ENCODE measurements around the gene FBXO21. TPM values are rescaled to one million over a fixed set of nuclear protein-coding genes. Genes with fewer than 3 reads are reported as not detected.

The FBXO21 gene
- total and polyA plus RNA-seq, 2 donors (not counting 1 experiment from before 2014, with no cell fraction given): 31.3 to 81.3 TPM

DNA sequence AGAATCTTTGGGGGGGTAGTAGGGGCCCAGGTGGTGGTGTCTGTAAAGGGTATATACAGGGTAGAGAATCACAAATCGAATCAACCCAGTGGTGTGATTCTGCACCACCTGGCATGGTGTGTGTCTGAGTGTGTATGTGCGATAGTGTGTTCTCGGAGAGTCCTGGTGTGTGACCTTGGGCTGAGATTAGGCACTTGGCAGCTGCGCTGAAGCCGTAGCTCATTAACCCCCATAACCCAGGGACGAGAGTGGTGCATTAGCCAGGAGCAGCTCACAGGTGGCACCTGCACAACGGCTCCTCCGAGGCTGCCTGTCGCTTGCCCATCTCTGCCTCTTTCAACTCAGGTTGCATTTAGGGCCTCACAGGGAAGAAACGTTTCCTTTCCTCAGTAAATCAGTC lies 75.5 kb downstream of the FBXO21 start:
- H3K79me2 ChIP-seq (ENCODE audit: control insufficient read depth, insufficient read depth, low read length): no peaks in the 10 kb centered on the region
- no peaks in the 10 kb centered on the region for H4K20me1 ChIP-seq (ENCODE audit: control insufficient read depth, extremely low read depth, insufficient read depth, low read length)
- no peaks in the 10 kb centered on the region for H3K36me3 ChIP-seq (ENCODE audit: control insufficient read depth, insufficient read depth, low read length)
- H3K9me3 ChIP-seq (ENCODE audit: control insufficient read depth, insufficient read depth, low read depth, low read length): no peaks in the 10 kb centered on the region
- no peaks in the 10 kb centered on the region for H3K27me3 ChIP-seq (ENCODE audit: control insufficient read depth, insufficient read depth, low read length)
- TF ChIP-seq EZH2 (IDR thresholded peaks at IDR 0.05; ENCODE audit: low read length, missing control alignments): no peak
- TF ChIP-seq, protein P1, sequence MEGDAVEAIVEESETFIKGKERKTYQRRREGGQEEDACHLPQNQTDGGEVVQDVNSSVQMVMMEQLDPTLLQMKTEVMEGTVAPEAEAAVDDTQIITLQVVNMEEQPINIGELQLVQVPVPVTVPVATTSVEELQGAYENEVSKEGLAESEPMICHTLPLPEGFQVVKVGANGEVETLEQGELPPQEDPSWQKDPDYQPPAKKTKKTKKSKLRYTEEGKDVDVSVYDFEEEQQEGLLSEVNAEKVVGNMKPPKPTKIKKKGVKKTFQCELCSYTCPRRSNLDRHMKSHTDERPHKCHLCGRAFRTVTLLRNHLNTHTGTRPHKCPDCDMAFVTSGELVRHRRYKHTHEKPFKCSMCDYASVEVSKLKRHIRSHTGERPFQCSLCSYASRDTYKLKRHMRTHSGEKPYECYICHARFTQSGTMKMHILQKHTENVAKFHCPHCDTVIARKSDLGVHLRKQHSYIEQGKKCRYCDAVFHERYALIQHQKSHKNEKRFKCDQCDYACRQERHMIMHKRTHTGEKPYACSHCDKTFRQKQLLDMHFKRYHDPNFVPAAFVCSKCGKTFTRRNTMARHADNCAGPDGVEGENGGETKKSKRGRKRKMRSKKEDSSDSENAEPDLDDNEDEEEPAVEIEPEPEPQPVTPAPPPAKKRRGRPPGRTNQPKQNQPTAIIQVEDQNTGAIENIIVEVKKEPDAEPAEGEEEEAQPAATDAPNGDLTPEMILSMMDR (conservative IDR thresholded peaks at IDR 0.05 in 1 of 2, IDR thresholded peaks at IDR 0.05 in 1 of 2; ENCODE audit: low read depth in 1 of 2, low read length in 2 of 2): no peak
- no peak overlapping the region for H3K4me2 ChIP-seq (ENCODE audit: extremely low read depth, insufficient read depth, low read length)
- H3K4me1 ChIP-seq (ENCODE audit: control insufficient read depth, extremely low read depth, insufficient read depth, low read length): no peaks in the 10 kb centered on the region
- no peak for DNase-seq (ENCODE audit: low read depth in 2 of 2)
- H2AFZ ChIP-seq (ENCODE audit: low read length): no peak overlapping the region
- H3K4me3 ChIP-seq (replicated peaks in 1 of 4; ENCODE audit: control extremely low read depth in 1 of 4, insufficient read depth in 1 of 4, low read depth in 3 of 4, low read length in 4 of 4): no peak overlapping the region
- H3K9ac ChIP-seq (ENCODE audit: insufficient read depth, low read length): no peak overlapping the region
- no peak overlapping the region for H3K27ac ChIP-seq (ENCODE audit: insufficient read depth, low read length)

DNA sequence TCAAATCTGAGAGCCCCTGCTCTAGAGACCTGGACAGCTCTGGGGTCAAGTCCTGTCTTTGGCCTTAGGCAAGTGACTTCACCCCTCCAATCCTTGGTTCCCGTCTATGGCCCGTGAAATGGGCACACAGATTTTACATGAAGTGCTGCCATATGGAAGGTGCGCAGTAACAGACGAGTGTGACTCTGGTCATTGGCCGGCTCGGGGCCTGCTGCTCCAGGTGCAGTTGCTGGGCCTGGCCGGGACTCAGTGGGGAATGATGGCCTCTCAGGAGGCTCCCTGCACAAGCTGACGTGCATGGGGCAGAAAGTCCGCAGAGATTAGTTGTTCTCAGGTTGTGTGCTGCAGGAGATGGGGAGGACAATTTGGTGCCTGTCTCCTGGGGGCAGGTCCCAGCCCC lies 77.0 kb downstream of the FBXO21 start:
- Histone ChIP-seq H3K4me3 (replicated peaks in 1 of 4; ENCODE audit: control extremely low read depth in 1 of 4, insufficient read depth in 1 of 4, low read depth in 3 of 4, low read length in 4 of 4) (no peak overlapping the region), H3K79me2 (ENCODE audit: control insufficient read depth, insufficient read depth, low read length) (no peaks in the 10 kb centered on the region), H3K27ac (ENCODE audit: insufficient read depth, low read length) (no peak overlapping the region), H3K9ac (ENCODE audit: insufficient read depth, low read length) (no peak overlapping the region), H2AFZ (ENCODE audit: low read length) (no peak overlapping the region), H3K9me3 (ENCODE audit: control insufficient read depth, insufficient read depth, low read depth, low read length) (no peaks in the 10 kb centered on the region), H3K4me2 (ENCODE audit: extremely low read depth, insufficient read depth, low read length) (no peak overlapping the region), H4K20me1 (ENCODE audit: control insufficient read depth, extremely low read depth, insufficient read depth, low read length) (no peaks in the 10 kb centered on the region), H3K27me3 (ENCODE audit: control insufficient read depth, insufficient read depth, low read length) (no peaks in the 10 kb centered on the region), H3K36me3 (ENCODE audit: control insufficient read depth, insufficient read depth, low read length) (no peaks in the 10 kb centered on the region), H3K4me1 (ENCODE audit: control insufficient read depth, extremely low read depth, insufficient read depth, low read length) (no peaks in the 10 kb centered on the region)
- no peak for TF ChIP-seq EZH2 (IDR thresholded peaks at IDR 0.05; ENCODE audit: low read length, missing control alignments)
- TF ChIP-seq, protein P1 (conservative IDR thresholded peaks at IDR 0.05 in 1 of 2, IDR thresholded peaks at IDR 0.05 in 1 of 2; ENCODE audit: low read depth in 1 of 2, low read length in 2 of 2): no peak
- no peak for DNase-seq (ENCODE audit: low read depth in 2 of 2)

DNA sequence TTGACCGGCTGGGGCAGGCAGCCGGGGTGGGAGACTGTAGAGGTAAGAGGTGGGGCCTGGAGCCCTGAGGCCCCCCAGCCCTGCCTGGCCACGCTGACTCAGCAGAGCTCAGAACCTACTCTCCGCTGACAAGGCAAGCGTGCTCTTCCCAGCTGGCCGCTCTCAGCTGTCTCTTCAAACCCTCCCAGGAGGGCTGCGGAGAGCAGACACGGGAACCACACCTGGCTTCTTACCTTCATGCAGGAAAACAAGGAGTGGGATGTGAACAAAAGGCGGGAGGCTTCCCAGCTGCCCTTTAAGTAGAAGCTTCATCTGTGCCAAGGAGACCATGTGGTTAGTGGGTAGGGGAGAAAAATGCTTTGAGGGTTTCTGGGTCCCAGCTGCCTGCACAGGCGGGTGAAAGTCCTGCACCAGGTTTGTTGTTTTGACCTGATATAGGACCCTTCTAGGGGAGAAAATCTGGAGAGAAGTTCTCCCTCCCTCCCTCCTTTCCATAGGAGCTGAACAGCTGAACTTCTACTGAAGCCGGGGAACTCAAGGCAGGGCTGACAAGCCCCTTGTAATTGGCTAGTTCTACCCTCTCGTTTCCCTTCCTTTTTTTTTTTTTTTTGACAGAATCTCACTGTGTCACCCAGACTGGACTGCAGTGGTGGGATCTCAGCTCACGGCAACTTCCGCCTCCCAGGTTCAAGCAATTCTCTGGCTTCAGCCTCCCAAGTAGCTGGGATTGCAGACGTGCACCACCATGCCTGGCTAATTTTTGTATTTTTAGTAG lies 78.3 kb downstream of the FBXO21 start:
- Histone ChIP-seq H3K27ac (ENCODE audit: insufficient read depth, low read length) (no peak overlapping the region), H3K79me2 (ENCODE audit: control insufficient read depth, insufficient read depth, low read length) (no peaks in the 10 kb centered on the region), H3K9me3 (ENCODE audit: control insufficient read depth, insufficient read depth, low read depth, low read length) (no peaks in the 10 kb centered on the region), H3K27me3 (ENCODE audit: control insufficient read depth, insufficient read depth, low read length) (no peaks in the 10 kb centered on the region), H2AFZ (ENCODE audit: low read length) (no peak overlapping the region), H3K4me3 (replicated peaks in 1 of 4; ENCODE audit: control extremely low read depth in 1 of 4, insufficient read depth in 1 of 4, low read depth in 3 of 4, low read length in 4 of 4) (no peak overlapping the region), H3K9ac (ENCODE audit: insufficient read depth, low read length) (no peak overlapping the region), H4K20me1 (ENCODE audit: control insufficient read depth, extremely low read depth, insufficient read depth, low read length) (no peaks in the 10 kb centered on the region), H3K36me3 (ENCODE audit: control insufficient read depth, insufficient read depth, low read length) (no peaks in the 10 kb centered on the region), H3K4me2 (ENCODE audit: extremely low read depth, insufficient read depth, low read length) (no peak overlapping the region), H3K4me1 (ENCODE audit: control insufficient read depth, extremely low read depth, insufficient read depth, low read length) (no peaks in the 10 kb centered on the region)
- TF ChIP-seq, protein P1 (conservative IDR thresholded peaks at IDR 0.05 in 1 of 2, IDR thresholded peaks at IDR 0.05 in 1 of 2; ENCODE audit: low read depth in 1 of 2, low read length in 2 of 2): no peak
- no peak for DNase-seq (ENCODE audit: low read depth in 2 of 2)
